ENCODE data around the gene PPIL4. TPM values are rescaled to one million over a fixed set of nuclear protein-coding genes. Genes with fewer than 3 reads are reported as not detected.

Gene PPIL4
- total RNA-seq, 1 donor from 2014 or later = 15.7 TPM

- Histone ChIP-seq H3K4me3 (no peak overlapping the region), H3K27me3 (ENCODE audit: low read depth) (peaks cover 44% of the 10 kb centered on the region), H3K4me1 (peaks cover 35% of the 10 kb centered on the region), H3K27ac (replicated peaks) (no peak overlapping the region), H3K9me3 (replicated peaks) (no peaks in the 10 kb centered on the region), H3K36me3 (no peaks in the 10 kb centered on the region)
- intact Hi-C loops (cut with micrococcal nuclease) = no loop called here
- no peak for TF ChIP-seq CTCF (IDR thresholded peaks at IDR 0.05; ENCODE audit: borderline replicate concordance)
- DNase-seq = no peak
Measured at GRCh38 chr6:149459761-149460160, 86.1 kb downstream of the PPIL4 start.

- no peak for DNase-seq
- H3K36me3 ChIP-seq = no peaks in the 10 kb centered on the region
- H3K27ac ChIP-seq (replicated peaks) = no peak overlapping the region
- peaks cover 43% of the 10 kb centered on the region for H3K4me1 ChIP-seq
- H3K4me3 ChIP-seq = no peak overlapping the region
- intact Hi-C loops (cut with micrococcal nuclease) = no loop called here
- H3K27me3 ChIP-seq (ENCODE audit: low read depth) = peaks cover 41% of the 10 kb centered on the region
- H3K9me3 ChIP-seq (replicated peaks) = no peaks in the 10 kb centered on the region
- TF ChIP-seq CTCF (IDR thresholded peaks at IDR 0.05; ENCODE audit: borderline replicate concordance) = no peak
Measured at GRCh38 chr6:149458806-149459205, 87.0 kb downstream of the PPIL4 start.

GRCh38 chr6:149458196-149458595, 87.6 kb downstream of the PPIL4 start:
- intact Hi-C loops (cut with micrococcal nuclease) = no loop called here
- Histone ChIP-seq H3K27me3 (ENCODE audit: low read depth) (peaks cover 36% of the 10 kb centered on the region), H3K4me1 (peaks cover 49% of the 10 kb centered on the region), H3K27ac (replicated peaks) (no peak overlapping the region), H3K9me3 (replicated peaks) (no peaks in the 10 kb centered on the region), H3K36me3 (no peaks in the 10 kb centered on the region), H3K4me3 (no peak overlapping the region)
- no peak for DNase-seq
- TF ChIP-seq CTCF (IDR thresholded peaks at IDR 0.05; ENCODE audit: borderline replicate concordance) = no peak

GRCh38 chr6:149457316-149457884, 88.4 kb downstream of the PPIL4 start:
- Histone ChIP-seq H3K4me1 (peaks cover 57% of the 10 kb centered on the region), H3K27ac (replicated peaks) (no peak overlapping the region), H3K27me3 (ENCODE audit: low read depth) (peaks cover 33% of the 10 kb centered on the region), H3K36me3 (no peaks in the 10 kb centered on the region), H3K4me3 (no peak overlapping the region), H3K9me3 (replicated peaks) (no peaks in the 10 kb centered on the region)
- intact Hi-C loops (cut with micrococcal nuclease) = no loop called here
- TF ChIP-seq CTCF (IDR thresholded peaks at IDR 0.05; ENCODE audit: borderline replicate concordance) = no peak
- peak; percentile 54 for DNase-seq

GRCh38 chr6:149456311-149457021, 89.4 kb downstream of the PPIL4 start:
- no peak for TF ChIP-seq CTCF (IDR thresholded peaks at IDR 0.05; ENCODE audit: borderline replicate concordance)
- Histone ChIP-seq H3K36me3 (no peaks in the 10 kb centered on the region), H3K4me3 (no peak overlapping the region), H3K27ac (replicated peaks) (no peak overlapping the region), H3K4me1 (peaks cover 66% of the 10 kb centered on the region), H3K27me3 (ENCODE audit: low read depth) (peaks cover 26% of the 10 kb centered on the region), H3K9me3 (replicated peaks) (no peaks in the 10 kb centered on the region)
- DNase-seq = no peak
- intact Hi-C loops (cut with micrococcal nuclease) = no loop called here
